H1 (cell line): ENCODE data around the gene ECD. TPM values are rescaled to one million over a fixed set of nuclear protein-coding genes. Genes with fewer than 3 reads are reported as not detected.

Experiments
- CTCF ChIA-PET: fragments of 300-600 bp; sonication (Branson Sonifier 250); formaldehyde crosslinking; loops from one replicate; lab custom pipeline; 2021; ENCODE audit not compliant: partially characterized antibody; lab: Charles Lee
- POLR2A ChIA-PET: fragments of 300-600 bp; sonication (Branson Sonifier 250); formaldehyde crosslinking; loops from one replicate; lab custom pipeline; 2021; ENCODE audit warnings: inconsistent platforms; ENCODE audit not compliant: partially characterized antibody; lab: Charles Lee
- DNase-seq, 2 experiments: peaks; one replicate each; pipeline versions ENCODE4 v3.0.0 to v3.0.0-alpha.2; 2010 to 2022; ENCODE audit warnings: low spot score in 2 of 2, low read depth in 1 of 2, mixed read lengths in 1 of 2
- FAIRE-seq: peaks from 2 replicates; lab custom pipeline; 2011; peaks lifted over from hg19 to GRCh38; lab: Jason Lieb, UNC
- H2AFZ ChIP-seq: 2 replicates; pipeline ENCODE4 v1.8.1; 2012; ENCODE audit warnings: low read length, inconsistent platforms
- H2AK5ac ChIP-seq: 2 replicates; pipeline ENCODE4 v1.6.1; 2013; ENCODE audit warnings: low read depth, low read length
- H2BK120ac ChIP-seq: replicated peaks from 2 replicates; pipeline ENCODE3; 2013; ENCODE audit warnings: low read depth, low read length, inconsistent platforms
- H2BK12ac ChIP-seq: 2 replicates; pipeline ENCODE4 v1.6.1; 2013; ENCODE audit warnings: low read depth, low read length
- H2BK15ac ChIP-seq: 2 replicates; pipeline ENCODE4 v1.6.1; 2013; ENCODE audit warnings: low read length
- H2BK20ac ChIP-seq: 2 replicates; pipeline ENCODE4 v1.6.1; 2013; ENCODE audit warnings: low read length
- H2BK5ac ChIP-seq: 2 replicates; pipeline ENCODE4 v1.6.1; 2013; ENCODE audit warnings: low read depth, low read length
- H3K14ac ChIP-seq: 2 replicates; pipeline ENCODE4 v1.6.1; 2013; ENCODE audit warnings: inconsistent platforms; ENCODE audit not compliant: insufficient read length
- H3K18ac ChIP-seq: 2 replicates; pipeline ENCODE4 v1.6.1; 2013; ENCODE audit warnings: low read length; ENCODE audit errors: extremely low read depth
- H3K23ac ChIP-seq: 2 replicates; pipeline ENCODE4 v1.6.1; 2013; ENCODE audit warnings: inconsistent platforms; ENCODE audit not compliant: insufficient read length
- H3K23me2 ChIP-seq: 2 replicates; pipeline ENCODE4 v1.6.1; 2013; ENCODE audit warnings: low read depth, low read length
- H3K27ac ChIP-seq: 2 replicates; pipeline ENCODE4 v1.6.1; 2011; ENCODE audit warnings: low read depth, low read length, inconsistent platforms
- H3K27me3 ChIP-seq, 4 experiments: replicated peaks in 1 of 4; 1 replicate in 1 of 4; 2 replicates in 3 of 4; pipeline versions ENCODE4 v1.6.1 to v1.8.1; 2011 to 2013; ENCODE audit warnings: low read length in 3 of 4, mild to moderate bottlenecking in 3 of 4, inconsistent platforms in 2 of 4, mixed read lengths in 2 of 4, moderate library complexity in 1 of 4; ENCODE audit not compliant: control insufficient read depth in 3 of 4, insufficient read depth in 3 of 4; ENCODE audit errors: extremely low read depth in 1 of 4
- H3K36me3 ChIP-seq, 4 experiments: 2 replicates each; pipeline versions ENCODE4 v1.6.1 to v1.8.1; 2011 to 2013; ENCODE audit warnings: mild to moderate bottlenecking in 4 of 4, low read length in 3 of 4, moderate library complexity in 2 of 4, control low read depth in 1 of 4, inconsistent platforms in 1 of 4; ENCODE audit not compliant: insufficient read depth in 4 of 4, control insufficient read depth in 2 of 4
- H3K4ac ChIP-seq: replicated peaks from 2 replicates; pipeline ENCODE3; 2013; ENCODE audit warnings: low read length, low read depth, mixed read lengths, inconsistent platforms; ENCODE audit not compliant: insufficient read length
- H3K4me1 ChIP-seq, 4 experiments: replicated peaks in 1 of 4; 1 replicate in 1 of 4; 2 replicates in 3 of 4; pipeline versions ENCODE4 v1.6.1 to v1.8.1; 2011 to 2013; ENCODE audit warnings: low read length in 3 of 4, inconsistent platforms in 2 of 4, mixed read lengths in 1 of 4; ENCODE audit not compliant: insufficient read depth in 4 of 4, control insufficient read depth in 3 of 4
- H3K4me2 ChIP-seq, 2 experiments: 2 replicates each; pipeline versions ENCODE4 v1.6.1 to v1.8.1; 2011 to 2013; ENCODE audit warnings: low read depth in 2 of 2, low read length in 2 of 2, control low read depth in 1 of 2, inconsistent platforms in 1 of 2, mild to moderate bottlenecking in 1 of 2; ENCODE audit not compliant: insufficient read depth in 1 of 2
- H3K4me3 ChIP-seq, 4 experiments: fragments of 200-600, 300-600 bp in 1 of 4; sonication (generic), shearing (Covaris generic), sonication (Bioruptor Twin) in 1 of 4; 2 replicates each; pipeline versions ENCODE4 v1.5.1 to v1.8.1; 2011 to 2016; ENCODE audit warnings: low read length in 4 of 4, low read depth in 3 of 4, control low read depth in 2 of 4, inconsistent platforms in 2 of 4, mild to moderate bottlenecking in 2 of 4, mixed read lengths in 1 of 4, moderate library complexity in 1 of 4; ENCODE audit not compliant: insufficient read depth in 2 of 4; ENCODE audit errors: extremely low read depth in 1 of 4
- H3K56ac ChIP-seq: replicated peaks from 2 replicates; pipeline ENCODE3; 2013; ENCODE audit warnings: low read depth, mild to moderate bottlenecking, mixed read lengths, low read length, inconsistent platforms; ENCODE audit not compliant: insufficient read length
- H3K79me1 ChIP-seq: 2 replicates; pipeline ENCODE4 v1.6.1; 2013; ENCODE audit warnings: low read depth, low read length, control low read depth
- H3K79me2 ChIP-seq, 2 experiments: 2 replicates each; pipeline versions ENCODE4 v1.6.1 to v1.8.1; 2012 to 2013; ENCODE audit warnings: low read length in 2 of 2, mild to moderate bottlenecking in 2 of 2, inconsistent platforms in 1 of 2; ENCODE audit not compliant: insufficient read depth in 2 of 2, control insufficient read depth in 1 of 2
- H3K9ac ChIP-seq, 4 experiments: replicated peaks in 1 of 4; 1 replicate in 1 of 4; 2 replicates in 3 of 4; pipeline versions ENCODE4 v1.6.1 to v1.8.1; 2011 to 2013; ENCODE audit warnings: low read depth in 3 of 4, low read length in 3 of 4, control low read depth in 2 of 4, mild to moderate bottlenecking in 2 of 4, moderate library complexity in 2 of 4, inconsistent platforms in 1 of 4; ENCODE audit errors: extremely low read depth in 1 of 4
- H3K9me3 ChIP-seq, 2 experiments: 2 replicates each; pipeline versions ENCODE4 v1.6.1 to v1.8.1; 2012 to 2013; ENCODE audit warnings: mild to moderate bottlenecking in 2 of 2, moderate library complexity in 2 of 2, control low read depth in 1 of 2, inconsistent platforms in 1 of 2, low read depth in 1 of 2, low read length in 1 of 2, mixed read lengths in 1 of 2; ENCODE audit not compliant: insufficient read depth in 2 of 2
- H4K20me1 ChIP-seq, 2 experiments: replicated peaks in 1 of 2; 2 replicates each; pipeline versions ENCODE3 to v1.8.1; 2011 to 2013; ENCODE audit warnings: inconsistent platforms in 2 of 2, low read length in 2 of 2, mild to moderate bottlenecking in 1 of 2; ENCODE audit not compliant: insufficient read depth in 2 of 2, control insufficient read depth in 1 of 2
- H4K5ac ChIP-seq: 2 replicates; pipeline ENCODE4 v1.6.1; 2013; ENCODE audit warnings: low read length, low read depth, mixed read lengths, inconsistent platforms; ENCODE audit not compliant: insufficient read length
- H4K8ac ChIP-seq: 2 replicates; pipeline ENCODE4 v1.8.0; 2013; ENCODE audit warnings: mild to moderate bottlenecking, moderate library complexity, low read length, inconsistent platforms; ENCODE audit not compliant: insufficient read depth; ENCODE audit errors: extremely low read depth
- H4K91ac ChIP-seq: replicated peaks from 2 replicates; pipeline ENCODE3; 2013; ENCODE audit warnings: low read length, mixed read lengths, inconsistent platforms; ENCODE audit not compliant: insufficient read length
- CHD2 ChIP-seq: IDR thresholded peaks from 2 replicates; pipeline ENCODE4 v1.6.1; 2012; ENCODE audit warnings: low read length, improper control_type of control experiment
- CTBP2 ChIP-seq: IDR thresholded peaks from 2 replicates; pipeline ENCODE4 v1.7.0; 2011; ENCODE audit warnings: borderline replicate concordance, mild to moderate bottlenecking, moderate library complexity, mixed read lengths, low read length; ENCODE audit not compliant: insufficient read depth, insufficient read length
- POLR2A ChIP-seq, 2 experiments: IDR thresholded peaks; 1 replicate in 1 of 2; 2 replicates in 1 of 2; pipeline ENCODE4 v1.6.1; 2011; ENCODE audit warnings: low read depth in 2 of 2, low read length in 2 of 2, mild to moderate bottlenecking in 2 of 2; ENCODE audit errors: control extremely low read depth in 1 of 2
- POLR2AphosphoS5 ChIP-seq: IDR thresholded peaks from 2 replicates; pipeline ENCODE4 v1.6.1; 2011; ENCODE audit warnings: low read depth, low read length
- SUZ12 ChIP-seq: fragments of 200-600 bp; sonication (generic); IDR thresholded peaks from 2 replicates; pipeline ENCODE4 v1.6.1; 2012; ENCODE audit warnings: mild to moderate bottlenecking, inconsistent platforms, low read length, moderate library complexity, mixed read lengths
- WGBS, 2 experiments: shearing (Covaris generic) in 1 of 2; methylation state at CpG; one replicate each; pipeline versions ENCODE4 v1.1.6 to v1.1.7; 2013 to 2015; ENCODE audit warnings: low lambda C conversion rate in 2 of 2, mixed read lengths in 2 of 2, inconsistent platforms in 1 of 2, low coverage in 1 of 2, missing lambda C conversion rate in 1 of 2; ENCODE audit not compliant: insufficient replicate concordance in 2 of 2, insufficient coverage in 1 of 2, insufficient read length in 1 of 2; ENCODE audit errors: extremely low coverage in 1 of 2, missing lambda C conversion rate in 1 of 2; 5-methylcytosine and 5-hydroxymethylcytosine counted together
- polyA plus RNA-seq, 7 experiments: library from polyadenylated mRNA; depleted of rRNA in 3 of 7; stranded (reverse) in 5 of 7; unstranded in 2 of 7; fragments of >200 nt in 5 of 7; fragments of 200-250 nt in 2 of 7; gene quantifications; 1 replicate in 5 of 7; 2 replicates in 1 of 7; 4 replicates in 1 of 7; pipeline versions ENCODE4 v1.2.1 to v1.2.3, GENCODE V29; 2011 to 2013; ENCODE audit warnings: missing spikeins in 2 of 7, mixed read lengths in 2 of 7
- total RNA-seq: library from RNA; stranded (reverse); fragmentation: NEBNext Ultra II Directional; extraction: Animal tissue kit (Norgen Biotek cat#: 25700); gene quantifications from 2 replicates; pipeline ENCODE4 v1.2.1, GENCODE V29; 2021
- TF ChIP-seq, protein P1 (sequence below): IDR thresholded peaks from 2 replicates; pipeline ENCODE4 v1.6.1; 2011; ENCODE audit warnings: low read depth, mild to moderate bottlenecking, low read length; ENCODE audit not compliant: insufficient read depth

ECD gene
- total and polyA plus RNA-seq, 2 of the 8 experiments (the other 6 are each of a cell fraction or from before 2014, with no cell fraction given): 27.1 to 38.0 TPM

DNA sequence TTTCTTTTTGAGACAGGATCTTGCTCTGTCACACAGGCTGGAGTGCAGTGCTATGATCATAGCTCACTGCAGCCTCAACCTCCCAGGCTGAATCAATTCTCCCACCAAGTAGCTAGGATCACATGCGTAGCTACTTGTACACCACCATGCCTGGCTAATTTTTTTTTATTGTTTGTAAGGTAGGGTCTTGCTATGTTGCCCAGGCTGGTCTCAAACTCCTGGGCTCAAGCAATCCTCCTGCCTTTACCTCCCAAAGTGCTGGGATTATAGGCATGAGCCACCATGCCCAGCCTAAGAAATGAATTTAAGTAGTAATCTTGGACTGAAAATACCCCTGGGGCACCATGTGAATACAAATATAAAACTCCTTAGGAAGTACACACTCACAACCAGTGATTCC is 51.8 kb downstream of the ECD start:
- WGBS, 2 experiments: 94% methylated on average over 1 of the region's 1 CpG; no CpG with 5 or more reads in 1 of the 2 experiments
- TF ChIP-seq CHD2 (no peak), POLR2A (IDR thresholded peaks at IDR 0.05; ENCODE audit: control extremely low read depth in 1 of 2, low read depth in 2 of 2, low read length in 2 of 2) (no peak), CTBP2 (no peak), POLR2AphosphoS5 (no peak), SUZ12 (no peak)
- TF ChIP-seq, protein P1, sequence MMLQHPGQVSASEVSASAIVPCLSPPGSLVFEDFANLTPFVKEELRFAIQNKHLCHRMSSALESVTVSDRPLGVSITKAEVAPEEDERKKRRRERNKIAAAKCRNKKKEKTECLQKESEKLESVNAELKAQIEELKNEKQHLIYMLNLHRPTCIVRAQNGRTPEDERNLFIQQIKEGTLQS: no peak

More for the DNA sequence above, 51.8 kb downstream of the ECD start:
- Histone ChIP-seq H3K27ac (no peak overlapping the region), H3K4ac (no peak overlapping the region), H3K56ac (no peak overlapping the region), H2AK5ac (no peak overlapping the region), H2BK12ac (no peak overlapping the region), H3K9ac (no peak overlapping the region), H3K4me2 (no peak overlapping the region), H2BK120ac (no peak overlapping the region), H3K23ac (no peak overlapping the region), H3K79me2 (no peaks in the 10 kb centered on the region), H3K23me2 (no peaks in the 10 kb centered on the region), H2BK15ac (no peak overlapping the region), H4K5ac (no peak overlapping the region), H3K4me1 (peaks cover 0 to 3% (median 2%) of the 10 kb centered on the region in 4 experiments; a peak in 1 of 7 replicates), H2BK20ac (no peak overlapping the region), H2BK5ac (no peak overlapping the region), H4K91ac (no peak overlapping the region), H3K9me3 (no peaks in the 10 kb centered on the region), H3K79me1 (no peaks in the 10 kb centered on the region), H4K20me1 (no peaks in the 10 kb centered on the region), H3K4me3 (no peak overlapping the region), H4K8ac (no peak overlapping the region), H2AFZ (no peak overlapping the region), H3K27me3 (no peaks in the 10 kb centered on the region), H3K14ac (no peak overlapping the region), H3K18ac (no peak overlapping the region), H3K36me3 (no peaks in the 10 kb centered on the region)
- ChIA-PET CTCF (interaction anchor here (0.6 kb wide), 1 partner anchor 208 kb away, joined by 3 read pairs; no protein-coding TSS in a partner anchor), POLR2A (interaction anchor here (1.3 kb wide), 1 partner anchor 10 kb away, joined by 4 read pairs; no protein-coding TSS in a partner anchor)
- FAIRE-seq (no peak), DNase-seq (no peak)
